GM19239 (cell line): ENCODE data around the gene AVPR1B.

Experiments
- DNase-seq: peaks from one replicate; pipeline ENCODE4 v3.0.0; 2011; ENCODE audit warnings: low spot score; ENCODE audit not compliant: insufficient read length
- FAIRE-seq: peaks from 2 replicates; lab custom pipeline; 2011; peaks lifted over from hg19 to GRCh38; lab: Jason Lieb, UNC

AVPR1B gene, protein sequence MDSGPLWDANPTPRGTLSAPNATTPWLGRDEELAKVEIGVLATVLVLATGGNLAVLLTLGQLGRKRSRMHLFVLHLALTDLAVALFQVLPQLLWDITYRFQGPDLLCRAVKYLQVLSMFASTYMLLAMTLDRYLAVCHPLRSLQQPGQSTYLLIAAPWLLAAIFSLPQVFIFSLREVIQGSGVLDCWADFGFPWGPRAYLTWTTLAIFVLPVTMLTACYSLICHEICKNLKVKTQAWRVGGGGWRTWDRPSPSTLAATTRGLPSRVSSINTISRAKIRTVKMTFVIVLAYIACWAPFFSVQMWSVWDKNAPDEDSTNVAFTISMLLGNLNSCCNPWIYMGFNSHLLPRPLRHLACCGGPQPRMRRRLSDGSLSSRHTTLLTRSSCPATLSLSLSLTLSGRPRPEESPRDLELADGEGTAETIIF

DNA sequence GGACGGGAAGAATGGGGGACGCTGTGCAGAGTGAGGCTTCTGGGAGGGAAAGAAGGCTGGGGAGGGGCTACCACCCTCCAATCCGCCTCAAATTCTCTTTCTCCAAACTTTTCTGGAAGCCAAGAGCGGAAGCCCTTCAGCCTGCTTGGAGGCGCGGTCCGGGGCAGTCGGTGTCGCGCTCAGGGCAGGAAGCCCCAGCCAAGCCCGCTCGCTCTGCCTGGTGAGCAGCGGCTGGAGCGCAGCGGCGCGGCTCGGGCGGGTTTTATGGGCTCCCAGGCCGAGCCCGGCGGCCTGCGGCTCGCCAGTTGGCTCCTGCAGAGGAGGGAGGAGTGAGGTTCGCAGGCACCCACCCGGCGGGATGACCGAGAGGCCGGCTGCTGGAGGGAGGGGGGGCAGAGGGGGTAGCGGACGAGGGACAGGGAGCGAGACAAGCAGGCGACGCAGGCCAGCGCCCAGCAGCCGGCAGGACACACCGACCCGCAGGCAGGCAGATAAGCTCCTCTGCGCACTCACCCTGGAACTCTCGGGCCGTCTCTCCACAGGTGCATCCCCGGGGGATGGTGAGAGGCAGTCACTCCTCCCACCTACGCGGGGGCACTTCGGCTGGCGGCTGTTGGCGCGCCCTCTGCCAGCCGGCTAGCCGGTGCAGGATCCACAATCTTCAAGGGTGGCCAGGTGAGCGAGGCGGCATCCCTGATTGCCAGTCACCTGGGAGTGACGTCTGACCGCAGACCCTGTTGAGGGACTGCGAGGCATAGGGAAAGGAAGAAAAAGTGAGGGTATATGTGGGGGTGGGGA, at the start of gene AVPR1B:
TSS of gene AVPR1B (minus strand) at position 238 of the 798 bp plus-strand sequence. CDS start 498 bp downstream, outside the sequence.
- FAIRE-seq (no peak), DNase-seq (no peak)

DNA sequence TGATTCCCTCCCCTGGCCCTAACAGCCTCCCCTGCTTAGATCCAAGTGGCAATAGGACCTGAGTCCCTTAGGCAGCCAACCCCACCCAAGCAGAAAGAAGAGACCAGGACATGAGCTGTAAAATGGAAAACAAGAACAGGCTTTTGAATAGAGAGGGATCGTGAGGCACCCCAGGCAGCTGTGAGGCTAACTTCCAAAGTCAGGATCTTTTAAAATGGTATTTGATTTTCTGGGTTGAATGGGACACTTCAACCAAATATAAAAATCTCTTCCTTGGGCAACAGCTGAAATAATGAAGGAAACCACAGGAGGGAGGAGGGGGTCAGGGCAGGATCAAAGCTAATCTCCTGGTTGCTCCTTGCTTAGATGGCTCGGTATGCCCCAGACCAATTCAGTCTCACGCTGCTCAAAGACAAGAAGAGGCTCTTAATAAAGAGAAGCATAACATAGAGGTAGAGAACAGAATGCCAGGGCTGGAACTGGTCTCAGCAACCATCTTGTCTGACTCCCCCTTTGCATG, 28.6 kb upstream of the AVPR1B start:
- no peak for FAIRE-seq

DNA sequence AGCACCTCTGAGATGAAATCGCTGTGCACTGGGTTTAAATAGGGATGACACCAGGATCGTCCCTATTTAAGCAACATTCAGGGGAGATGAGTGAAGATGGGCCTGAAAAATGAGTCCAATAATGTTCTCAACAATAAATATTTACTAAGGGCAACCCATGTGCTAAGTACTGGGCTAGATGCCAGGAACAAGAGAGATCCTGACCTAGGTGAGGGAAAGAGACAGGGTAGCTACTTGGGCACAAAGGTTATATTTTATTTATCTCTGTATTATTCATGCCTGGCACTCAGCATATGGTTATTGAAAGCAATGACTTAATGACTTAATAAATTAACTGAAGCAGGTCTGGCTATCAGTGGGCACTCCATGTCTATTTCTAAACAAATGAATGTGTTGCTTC, 27.4 kb upstream of the AVPR1B start:
- DNase-seq (no peak), FAIRE-seq (no peak)

More for the DNA sequence above, 28.6 kb upstream of the AVPR1B start:
- DNase-seq = no peak

DNA sequence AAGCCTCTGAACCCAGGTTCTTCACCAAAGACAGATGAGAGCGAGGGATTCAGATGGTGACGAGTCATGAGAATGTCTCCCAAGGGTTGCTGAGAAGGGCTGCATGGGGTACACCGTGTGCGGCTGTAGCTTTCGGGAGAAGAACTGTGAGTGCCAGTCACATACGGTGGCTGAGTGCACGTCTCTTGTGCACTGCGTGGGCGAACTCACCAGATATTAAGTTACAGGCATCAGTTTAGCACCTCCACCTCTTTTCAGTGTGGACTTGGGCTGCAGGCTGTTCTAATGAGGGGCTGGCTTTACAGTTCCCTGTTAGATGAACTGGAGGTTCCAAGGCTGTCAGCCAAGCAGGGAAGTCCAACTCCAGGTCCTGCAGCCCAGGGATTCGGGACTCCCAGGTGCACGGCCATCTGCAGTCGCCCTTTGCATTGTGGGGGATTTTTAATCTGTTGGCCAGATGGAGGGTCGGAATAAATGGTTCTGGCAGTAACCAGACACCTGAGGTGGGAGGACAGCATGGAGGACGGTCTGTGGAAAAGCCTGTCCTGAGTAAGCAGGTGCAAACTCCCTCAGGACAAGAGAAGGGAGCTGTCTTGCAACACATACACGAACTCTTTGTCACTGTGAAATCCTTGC, 26.5 kb upstream of the AVPR1B start:
- no peak for DNase-seq
- no peak for FAIRE-seq

DNA sequence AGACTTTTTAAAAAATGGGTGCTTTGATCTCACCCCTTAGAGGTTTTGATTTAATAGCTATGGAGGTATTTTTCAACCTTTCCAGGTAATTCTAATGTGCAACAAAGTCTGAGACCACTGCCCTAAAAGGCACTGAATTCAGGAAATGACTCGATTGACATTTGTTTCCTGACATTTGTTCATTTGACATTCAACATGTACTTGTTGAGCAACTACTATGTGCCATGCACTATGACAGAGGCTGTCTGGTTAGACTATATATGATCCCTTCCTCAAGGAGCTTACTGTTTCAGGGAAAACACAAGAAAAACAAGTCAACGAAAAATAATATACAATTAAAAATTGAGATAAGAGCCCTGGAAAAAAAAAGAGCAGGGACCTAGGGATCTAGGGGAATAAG, 25.6 kb upstream of the AVPR1B start:
- DNase-seq = no peak
- no peak for FAIRE-seq

DNA sequence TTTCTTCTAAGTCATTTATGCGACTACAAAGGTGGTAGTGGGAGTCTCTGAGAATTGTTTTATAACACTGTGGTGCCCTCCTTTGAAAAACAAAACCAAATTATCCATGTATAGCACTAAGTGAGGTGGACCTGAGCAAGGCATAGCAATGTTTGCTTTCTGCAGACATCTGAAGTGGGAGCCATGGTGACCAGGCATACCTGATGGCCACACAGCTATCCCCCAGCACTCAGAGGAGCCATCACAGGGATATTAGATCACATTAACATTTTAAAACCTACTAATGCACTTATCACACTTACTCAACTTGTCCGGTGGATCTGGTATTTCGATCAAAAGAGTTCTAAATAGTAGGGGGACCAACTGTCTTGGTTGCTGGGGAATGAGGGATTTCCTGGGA, 24.8 kb upstream of the AVPR1B start:
- FAIRE-seq = no peak
- DNase-seq = no peak

DNA sequence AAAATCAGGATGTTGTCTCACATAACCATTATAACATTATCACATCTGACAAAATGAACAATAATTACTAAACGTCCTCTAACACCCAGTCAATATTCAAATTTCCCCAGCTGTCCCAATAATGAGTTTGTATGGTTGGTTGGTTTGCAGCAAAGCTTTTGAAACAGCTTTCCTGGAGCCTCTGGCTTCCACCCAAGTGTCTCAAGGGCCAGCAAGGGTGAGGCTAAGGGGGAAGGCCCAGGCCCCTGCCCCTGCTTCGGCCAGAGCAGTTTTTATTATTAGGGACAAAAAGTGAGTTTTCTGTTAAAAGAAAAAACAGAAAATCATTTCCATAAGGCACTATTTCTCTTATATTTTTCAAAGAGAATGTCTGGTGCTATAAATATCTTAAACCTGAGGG, 19.1 kb upstream of the AVPR1B start:
- FAIRE-seq = no peak
- DNase-seq = no peak

DNA sequence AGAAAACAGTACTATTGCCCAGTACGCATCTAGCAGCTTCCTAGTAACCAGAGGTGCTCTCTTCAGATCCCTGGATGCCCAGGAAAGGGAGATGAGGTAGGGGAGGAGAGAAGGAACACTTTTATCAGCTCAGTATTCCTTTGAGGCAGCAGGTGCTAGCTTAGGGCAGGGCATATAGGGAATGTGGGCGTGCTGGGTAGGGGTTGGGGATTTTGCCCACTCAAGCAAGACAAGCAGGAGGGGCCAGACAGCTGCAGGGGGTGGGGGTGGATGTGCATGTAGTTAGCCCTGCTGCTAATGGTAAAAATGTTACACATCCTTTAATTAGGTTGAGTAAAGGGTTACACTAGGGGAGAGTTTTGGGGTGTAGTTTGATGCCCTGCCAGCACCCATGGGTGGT, 18.1 kb upstream of the AVPR1B start:
- DNase-seq (no peak), FAIRE-seq (no peak)

DNA sequence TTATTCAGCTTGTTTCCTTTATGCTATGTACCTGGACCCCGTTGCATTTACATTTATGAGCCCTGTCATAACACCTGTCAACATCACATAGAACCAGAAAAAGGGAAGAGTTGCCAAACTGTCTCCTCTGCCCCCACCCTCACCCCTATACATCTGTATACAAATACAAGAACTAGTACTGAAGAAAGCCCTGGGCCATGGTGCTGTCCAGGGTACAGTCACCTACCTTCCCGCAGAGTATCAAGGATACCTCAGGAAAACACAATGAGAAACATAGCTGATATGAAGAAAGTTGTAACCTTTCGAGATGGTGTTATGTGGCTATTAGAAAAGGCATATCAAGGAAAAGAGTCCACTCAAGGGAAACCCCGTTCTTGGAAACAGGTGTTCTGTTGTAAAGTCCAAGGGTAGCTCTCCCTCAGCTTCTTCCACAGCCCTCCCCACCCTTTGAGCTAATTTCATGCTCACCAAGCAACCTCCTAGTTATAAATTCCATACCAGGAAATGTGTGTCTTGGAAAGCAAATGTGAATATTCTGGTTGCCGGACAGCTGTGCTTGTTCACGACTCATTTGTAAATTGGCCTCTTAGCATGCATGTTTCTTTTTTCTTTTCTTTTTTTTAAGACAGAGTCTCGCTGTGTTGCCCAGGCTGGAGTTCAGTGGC, 16.7 kb upstream of the AVPR1B start:
- DNase-seq (no peak), FAIRE-seq (no peak)

DNA sequence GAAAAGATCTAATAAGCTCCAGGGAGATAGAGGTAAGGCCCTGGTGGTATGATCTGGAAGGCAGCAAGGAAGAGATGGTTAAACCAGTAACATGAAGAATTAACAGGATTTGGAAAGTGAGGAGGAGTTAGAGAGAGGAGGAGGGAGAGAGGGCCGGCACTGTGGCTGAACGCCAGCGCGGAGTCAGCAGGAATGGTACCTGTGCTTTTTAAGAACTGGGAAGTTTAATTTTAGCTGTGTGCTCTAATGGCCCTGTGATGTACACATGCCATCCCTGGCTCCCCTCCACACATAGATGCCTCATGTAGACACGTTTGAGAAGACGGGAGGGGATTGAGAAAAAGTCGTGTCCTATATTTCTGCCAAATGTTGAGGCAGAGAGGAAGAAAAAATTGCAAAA, 13.8 kb upstream of the AVPR1B start:
- DNase-seq = no peak
- no peak for FAIRE-seq

DNA sequence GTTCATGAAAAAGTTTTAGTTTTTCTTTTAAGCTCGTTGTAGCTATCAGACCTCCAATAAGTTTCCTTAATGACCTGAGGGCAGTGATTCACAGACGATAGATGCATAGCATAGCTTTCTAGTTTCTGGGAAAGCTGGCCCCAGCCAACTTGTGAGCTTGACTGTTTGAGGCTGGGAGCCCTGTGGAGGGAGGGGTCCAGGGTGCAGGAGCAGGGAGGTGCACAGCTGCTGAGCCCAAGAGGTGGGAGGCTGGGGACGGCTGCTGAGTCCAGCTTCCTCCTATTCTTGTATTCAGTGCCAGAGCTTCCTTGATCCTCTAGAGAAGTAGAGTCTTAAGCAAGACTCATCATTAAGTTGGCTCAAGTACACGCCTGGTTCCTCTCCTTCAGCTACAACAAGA, 11.0 kb upstream of the AVPR1B start:
- no peak for DNase-seq
- FAIRE-seq = no peak

DNA sequence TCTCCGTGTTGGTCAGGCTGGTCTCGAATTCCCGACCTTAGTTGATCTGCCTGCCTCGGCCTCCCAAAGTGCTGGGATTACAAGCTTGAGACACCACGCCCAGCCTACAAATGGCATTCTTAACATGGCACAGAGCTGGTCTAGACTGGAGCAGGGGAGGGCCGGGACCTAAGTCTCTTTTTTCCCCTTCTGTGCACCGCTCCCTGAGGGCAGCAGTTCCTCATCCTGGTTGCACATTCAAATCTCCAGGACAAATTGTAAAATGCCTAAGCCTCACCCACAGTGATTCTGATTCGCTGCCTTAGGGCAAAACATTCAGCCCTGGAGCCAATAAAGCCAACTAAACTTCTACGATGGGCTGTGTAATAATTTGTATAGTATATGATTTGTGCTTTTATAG, 10.1 kb upstream of the AVPR1B start:
- DNase-seq = no peak
- FAIRE-seq = no peak

DNA sequence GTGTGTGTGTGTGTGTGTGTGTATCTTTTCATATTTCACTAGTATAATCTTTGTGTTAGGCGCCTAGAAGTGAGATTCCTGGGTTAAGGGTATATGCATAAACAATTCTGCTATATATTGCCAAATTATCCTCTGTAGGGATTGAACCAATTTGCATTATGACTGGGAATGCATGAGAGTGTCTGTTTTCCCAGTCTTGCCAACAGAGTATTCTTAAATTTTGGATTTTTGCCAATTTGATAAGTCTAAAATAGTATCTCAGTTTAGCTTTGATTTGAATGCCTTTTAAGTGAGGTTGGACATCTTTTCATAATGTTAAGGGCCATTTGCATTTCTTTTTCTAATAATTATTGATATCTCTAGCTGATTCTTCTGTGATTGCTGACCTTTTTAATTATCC, 8.2 kb upstream of the AVPR1B start:
- DNase-seq (no peak), FAIRE-seq (no peak)

DNA sequence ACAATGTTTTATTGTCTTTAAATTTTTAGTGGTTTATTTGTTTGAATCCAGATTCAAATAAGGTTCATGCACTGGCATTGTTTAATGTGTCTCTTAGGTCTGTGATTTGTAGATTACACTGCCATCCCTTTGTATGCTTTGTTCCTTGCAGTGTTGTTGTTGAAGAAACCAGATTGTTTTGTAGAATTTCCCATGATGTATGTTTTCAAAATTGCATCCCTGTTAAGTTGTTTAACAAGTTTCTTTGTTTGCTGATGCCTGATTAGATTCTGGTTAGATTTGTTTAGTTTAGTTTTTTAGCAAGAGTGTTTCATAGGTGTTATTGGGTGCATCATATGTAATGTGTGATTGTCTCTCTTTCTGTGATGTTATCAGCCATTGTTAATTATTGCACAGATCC, 5.5 kb upstream of the AVPR1B start:
- FAIRE-seq = no peak

DNA sequence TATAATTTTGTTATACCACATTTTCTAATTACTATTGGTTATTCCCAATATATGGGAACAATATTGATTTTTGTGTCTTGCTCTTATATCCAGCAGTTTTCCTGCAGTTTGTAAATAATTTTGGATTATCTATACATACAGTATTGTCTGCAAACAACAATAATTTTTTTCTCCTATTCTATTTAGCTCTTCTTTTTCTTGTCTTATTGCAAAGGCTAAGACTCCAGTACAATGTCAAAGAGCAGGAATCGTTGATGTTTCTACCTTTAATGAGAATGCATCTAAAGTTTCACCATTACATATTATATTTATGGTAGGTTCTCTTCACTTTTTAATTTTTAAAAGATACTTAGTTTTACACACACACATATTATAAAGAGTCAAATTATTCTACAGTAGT, 4.1 kb upstream of the AVPR1B start:
- FAIRE-seq = no peak
- no peak for DNase-seq

More for the DNA sequence above, 5.5 kb upstream of the AVPR1B start:
- no peak for DNase-seq

DNA sequence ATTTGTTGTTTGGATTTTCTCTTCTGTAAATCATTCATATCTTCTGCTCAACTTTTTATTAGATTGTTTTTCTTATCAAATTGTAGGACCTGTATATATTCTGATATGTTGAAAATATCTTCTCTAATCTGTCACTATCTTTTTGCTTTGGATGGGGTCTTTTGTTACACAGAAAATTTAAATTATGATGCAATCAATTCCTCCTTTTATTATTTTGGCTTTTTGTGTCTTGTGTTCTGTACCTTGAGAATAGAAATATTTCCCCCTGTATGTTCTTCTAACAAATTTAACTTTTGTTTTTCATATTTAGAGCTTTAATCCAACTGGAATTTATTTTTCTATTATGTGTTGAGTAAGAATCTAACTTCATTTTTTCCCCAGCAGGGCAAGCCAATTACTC, 3.2 kb upstream of the AVPR1B start:
- no peak for FAIRE-seq
- DNase-seq = no peak

DNA sequence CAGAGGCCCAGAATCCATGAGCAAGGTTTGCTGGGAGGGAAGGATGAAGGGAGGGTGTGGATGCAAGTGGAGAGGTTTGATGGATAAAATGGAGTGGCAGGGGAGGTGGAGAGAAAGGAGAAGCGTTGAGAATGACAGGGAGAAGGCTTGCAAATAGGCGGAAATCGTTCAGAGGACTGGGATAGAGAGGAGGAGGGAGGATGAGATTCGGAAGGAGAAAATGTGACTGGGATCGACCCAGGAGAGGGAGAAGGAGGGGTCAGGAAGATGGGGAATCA, 376 bp downstream of the AVPR1B start:
- DNase-seq (no peak), FAIRE-seq (no peak)

DNA sequence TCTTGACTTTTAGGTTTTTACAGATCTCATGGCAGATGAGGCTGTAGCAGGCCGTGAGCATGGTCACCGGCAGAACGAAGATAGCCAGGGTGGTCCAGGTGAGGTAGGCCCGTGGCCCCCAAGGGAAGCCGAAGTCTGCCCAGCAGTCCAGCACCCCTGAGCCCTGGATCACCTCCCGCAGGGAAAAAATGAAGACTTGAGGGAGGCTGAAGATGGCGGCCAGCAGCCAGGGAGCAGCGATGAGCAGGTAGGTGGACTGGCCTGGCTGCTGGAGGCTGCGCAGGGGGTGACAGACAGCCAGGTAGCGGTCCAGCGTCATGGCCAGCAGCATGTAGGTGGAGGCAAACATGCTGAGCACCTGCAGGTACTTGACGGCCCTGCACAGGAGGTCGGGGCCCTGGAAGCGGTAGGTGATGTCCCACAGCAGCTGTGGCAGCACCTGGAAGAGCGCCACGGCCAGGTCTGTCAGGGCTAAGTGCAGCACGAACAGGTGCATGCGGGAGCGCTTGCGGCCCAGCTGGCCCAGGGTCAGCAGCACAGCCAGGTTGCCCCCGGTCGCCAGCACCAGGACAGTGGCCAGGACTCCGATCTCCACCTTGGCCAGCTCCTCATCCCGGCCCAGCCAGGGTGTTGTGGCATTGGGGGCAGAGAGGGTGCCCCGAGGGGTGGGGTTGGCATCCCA, 856 bp downstream of the AVPR1B start:
- DNase-seq (no peak), FAIRE-seq (no peak)

DNA sequence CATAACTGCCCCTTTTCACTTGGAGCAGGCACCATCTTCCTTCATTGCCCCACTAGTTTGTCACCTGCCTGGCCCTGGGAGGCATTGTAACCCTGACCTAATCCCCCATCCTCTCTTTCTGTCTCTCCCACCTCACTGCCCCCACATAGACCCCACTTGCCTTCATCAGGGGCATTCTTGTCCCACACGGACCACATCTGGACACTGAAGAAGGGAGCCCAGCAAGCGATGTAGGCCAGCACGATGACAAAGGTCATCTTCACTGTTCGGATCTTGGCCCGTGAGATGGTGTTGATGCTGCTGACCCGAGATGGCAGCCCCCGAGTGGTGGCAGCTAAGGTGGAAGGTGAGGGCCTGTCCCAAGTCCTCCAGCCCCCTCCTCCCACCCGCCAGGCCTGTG, 1.4 kb downstream of the AVPR1B start:
- FAIRE-seq (no peak), DNase-seq (no peak)
